NB4 (cell line): ENCODE results near the gene TTLL13.

ENCODE experiments used
- MYC ChIP-seq: IDR thresholded peaks from 2 replicates; pipeline ENCODE4 v1.6.1; 2011; ENCODE audit warnings: low read depth, low read length
- POLR2A ChIP-seq: IDR thresholded peaks from 2 replicates; pipeline ENCODE4 v1.6.1; 2011; ENCODE audit warnings: mild to moderate bottlenecking; ENCODE audit not compliant: insufficient read length; ENCODE audit errors: extremely low read depth
- TF ChIP-seq, protein P1 (sequence below): IDR thresholded peaks from one replicate; pipeline ENCODE4 v1.5.1; 2012; ENCODE audit warnings: low read depth, low read length
- TF ChIP-seq, protein P2 (sequence below): IDR thresholded peaks from 2 replicates; pipeline ENCODE4 v1.6.1; 2011; ENCODE audit warnings: low read depth, low read length

DNA sequence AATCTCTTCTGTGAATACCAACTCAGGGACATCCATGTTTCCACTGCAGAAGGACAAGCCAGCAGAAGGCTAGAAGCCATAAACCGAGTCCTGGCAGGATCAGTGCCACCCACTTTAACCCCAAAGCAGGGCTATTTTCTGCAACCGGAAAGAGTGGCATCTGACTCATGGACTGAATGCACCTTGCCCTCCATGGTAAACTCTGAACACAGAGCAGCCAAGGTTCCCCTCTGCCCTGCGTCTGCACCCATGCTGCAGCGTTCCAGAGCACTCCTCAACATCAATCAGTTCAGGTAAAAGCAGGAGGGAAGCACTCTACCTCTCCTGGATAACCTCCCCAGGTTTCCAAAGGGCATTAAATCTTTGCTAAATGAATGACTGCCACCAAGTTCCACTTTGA, 15.3 kb downstream of the TTLL13 start:
- TF ChIP-seq, protein P1, sequence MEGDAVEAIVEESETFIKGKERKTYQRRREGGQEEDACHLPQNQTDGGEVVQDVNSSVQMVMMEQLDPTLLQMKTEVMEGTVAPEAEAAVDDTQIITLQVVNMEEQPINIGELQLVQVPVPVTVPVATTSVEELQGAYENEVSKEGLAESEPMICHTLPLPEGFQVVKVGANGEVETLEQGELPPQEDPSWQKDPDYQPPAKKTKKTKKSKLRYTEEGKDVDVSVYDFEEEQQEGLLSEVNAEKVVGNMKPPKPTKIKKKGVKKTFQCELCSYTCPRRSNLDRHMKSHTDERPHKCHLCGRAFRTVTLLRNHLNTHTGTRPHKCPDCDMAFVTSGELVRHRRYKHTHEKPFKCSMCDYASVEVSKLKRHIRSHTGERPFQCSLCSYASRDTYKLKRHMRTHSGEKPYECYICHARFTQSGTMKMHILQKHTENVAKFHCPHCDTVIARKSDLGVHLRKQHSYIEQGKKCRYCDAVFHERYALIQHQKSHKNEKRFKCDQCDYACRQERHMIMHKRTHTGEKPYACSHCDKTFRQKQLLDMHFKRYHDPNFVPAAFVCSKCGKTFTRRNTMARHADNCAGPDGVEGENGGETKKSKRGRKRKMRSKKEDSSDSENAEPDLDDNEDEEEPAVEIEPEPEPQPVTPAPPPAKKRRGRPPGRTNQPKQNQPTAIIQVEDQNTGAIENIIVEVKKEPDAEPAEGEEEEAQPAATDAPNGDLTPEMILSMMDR: no peak
- TF ChIP-seq POLR2A (no peak), MYC (no peak)
- TF ChIP-seq, protein P2, sequence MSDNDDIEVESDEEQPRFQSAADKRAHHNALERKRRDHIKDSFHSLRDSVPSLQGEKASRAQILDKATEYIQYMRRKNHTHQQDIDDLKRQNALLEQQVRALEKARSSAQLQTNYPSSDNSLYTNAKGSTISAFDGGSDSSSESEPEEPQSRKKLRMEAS: no peak
